IMR-90 (cell line): Measurements from ENCODE around the gene RIN1.
A peak's percentile ranks its signal among the peaks of the same experiment; 100 is the strongest.

ENCODE experiments used
- BHLHE40 ChIP-seq: fragments of 150-350 bp; IDR thresholded peaks from 2 replicates; pipeline ENCODE4 v1.6.1; 2016; ENCODE audit warnings: mild to moderate bottlenecking, low read depth, low read length
- CEBPB ChIP-seq: IDR thresholded peaks from 2 replicates; pipeline ENCODE4 v1.6.1; 2012; ENCODE audit warnings: low read depth, low read length, improper control_type of control experiment
- CTCF ChIP-seq: conservative IDR thresholded peaks from 2 replicates; pipeline ENCODE4 v1.5.1; 2012; ENCODE audit warnings: mild to moderate bottlenecking, low read depth, low read length, improper control_type of control experiment
- MAZ ChIP-seq: IDR thresholded peaks from 2 replicates; pipeline ENCODE4 v1.6.1; 2012; ENCODE audit warnings: low read depth, mild to moderate bottlenecking, low read length, improper control_type of control experiment, moderate library complexity, borderline replicate concordance
- MXI1 ChIP-seq: IDR thresholded peaks from 2 replicates; pipeline ENCODE4 v1.6.1; 2012; ENCODE audit warnings: low read depth, mild to moderate bottlenecking, low read length, moderate library complexity, borderline replicate concordance
- POLR2A ChIP-seq: IDR thresholded peaks from 2 replicates; pipeline ENCODE4 v1.6.1; 2012; ENCODE audit warnings: mild to moderate bottlenecking, low read depth, low read length
- RAD21 ChIP-seq: IDR thresholded peaks from 2 replicates; pipeline ENCODE4 v1.6.1; 2012; ENCODE audit warnings: low read length, improper control_type of control experiment
- RCOR1 ChIP-seq: IDR thresholded peaks from 2 replicates; pipeline ENCODE4 v1.6.1; 2012; ENCODE audit warnings: mild to moderate bottlenecking, low read length, improper control_type of control experiment; ENCODE audit not compliant: insufficient replicate concordance
- SMC3 ChIP-seq: fragments of 150-350 bp; IDR thresholded peaks from 2 replicates; pipeline ENCODE4 v1.6.1; 2016; ENCODE audit warnings: low read depth, mild to moderate bottlenecking, antibody characterized with exemption, low read length, moderate library complexity
- USF2 ChIP-seq: fragments of 150-350 bp; IDR thresholded peaks from 2 replicates; pipeline ENCODE4 v1.6.1; 2017; ENCODE audit warnings: mild to moderate bottlenecking, antibody characterized with exemption, low read length, low read depth

- TF ChIP-seq CTCF: no peak
- TF ChIP-seq RAD21: no peak; the same call in 1 of the 2 replicates
- peak; percentile 63; the same call in 1 of the 2 replicates for TF ChIP-seq MAZ
- 0 out of 2 replicates have a peak, but pooled peaks have one; percentile 8 for TF ChIP-seq POLR2A
- peak; percentile 100 for TF ChIP-seq CEBPB
- no peak for TF ChIP-seq SMC3
- no peak for TF ChIP-seq RCOR1
- TF ChIP-seq BHLHE40: no peak
- no peak for TF ChIP-seq USF2
- no peak for TF ChIP-seq MXI1
These were observed 18.3 kb downstream of the RIN1 start for GRCh38 chr11:66317723-66318599.
